ENCODE data around the gene ZNF326. TPM values are rescaled to one million over a fixed set of nuclear protein-coding genes. Genes with fewer than 3 reads are reported as not detected.
A peak's percentile ranks its signal among the peaks of the same experiment; 100 is the strongest.

Gene ZNF326
- polyA plus RNA-seq, 1 donor (not counting 4 experiments of a cell fraction or from before 2014, with no cell fraction given): 22.7 TPM

DNA sequence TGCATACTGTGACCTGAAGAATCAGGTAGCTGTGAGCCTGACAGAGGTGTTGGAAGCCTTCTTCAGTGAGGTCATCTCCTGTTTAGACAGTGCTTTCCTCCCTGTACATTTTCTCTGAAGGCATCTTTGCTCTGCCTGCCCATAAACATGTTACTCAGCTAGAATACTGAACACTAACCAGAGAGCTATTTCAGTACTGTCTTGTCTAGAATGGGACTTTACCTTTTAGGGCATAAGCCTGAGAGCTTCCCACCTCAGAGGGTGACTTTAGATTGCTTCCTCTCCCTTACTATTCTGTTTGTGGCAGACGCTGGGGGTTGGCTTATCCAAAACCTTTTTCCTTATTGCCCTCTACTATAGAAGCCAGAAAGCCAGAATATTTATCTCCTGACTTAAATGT lies 23.3 kb upstream of the ZNF326 start:
- H3K27ac ChIP-seq (ENCODE audit: control insufficient read depth, insufficient read depth, low read length): no peak overlapping the region
- no peaks in the 10 kb centered on the region for H4K20me1 ChIP-seq (ENCODE audit: control insufficient read depth, extremely low read depth, insufficient read depth, low read length)
- no peak overlapping the region for H3K9ac ChIP-seq (ENCODE audit: control insufficient read depth, extremely low read depth, insufficient read depth, low read length)
- TF ChIP-seq, protein P1, sequence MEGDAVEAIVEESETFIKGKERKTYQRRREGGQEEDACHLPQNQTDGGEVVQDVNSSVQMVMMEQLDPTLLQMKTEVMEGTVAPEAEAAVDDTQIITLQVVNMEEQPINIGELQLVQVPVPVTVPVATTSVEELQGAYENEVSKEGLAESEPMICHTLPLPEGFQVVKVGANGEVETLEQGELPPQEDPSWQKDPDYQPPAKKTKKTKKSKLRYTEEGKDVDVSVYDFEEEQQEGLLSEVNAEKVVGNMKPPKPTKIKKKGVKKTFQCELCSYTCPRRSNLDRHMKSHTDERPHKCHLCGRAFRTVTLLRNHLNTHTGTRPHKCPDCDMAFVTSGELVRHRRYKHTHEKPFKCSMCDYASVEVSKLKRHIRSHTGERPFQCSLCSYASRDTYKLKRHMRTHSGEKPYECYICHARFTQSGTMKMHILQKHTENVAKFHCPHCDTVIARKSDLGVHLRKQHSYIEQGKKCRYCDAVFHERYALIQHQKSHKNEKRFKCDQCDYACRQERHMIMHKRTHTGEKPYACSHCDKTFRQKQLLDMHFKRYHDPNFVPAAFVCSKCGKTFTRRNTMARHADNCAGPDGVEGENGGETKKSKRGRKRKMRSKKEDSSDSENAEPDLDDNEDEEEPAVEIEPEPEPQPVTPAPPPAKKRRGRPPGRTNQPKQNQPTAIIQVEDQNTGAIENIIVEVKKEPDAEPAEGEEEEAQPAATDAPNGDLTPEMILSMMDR (optimal IDR thresholded peaks at IDR 0.05 in 1 of 3, IDR thresholded peaks at IDR 0.05 in 1 of 3, conservative IDR thresholded peaks at IDR 0.05 in 1 of 3; ENCODE audit: extremely low read depth in 1 of 3, insufficient read depth in 2 of 3, low read length in 3 of 3): no peak
- TF ChIP-seq EZH2 (IDR thresholded peaks at IDR 0.05; ENCODE audit: low read length): no peak
- H3K36me3 ChIP-seq (ENCODE audit: control insufficient read depth in 2 of 2, extremely low read depth in 1 of 2, insufficient read depth in 2 of 2, low read length in 2 of 2): no peaks in the 10 kb centered on the region
- peaks cover 33% of the 10 kb centered on the region for H3K4me1 ChIP-seq (ENCODE audit: control insufficient read depth, extremely low read depth, insufficient read depth, low read length)
- dilution Hi-C loops (cut with MboI; ENCODE audit: extremely low pct_ligation_motif_present, low sequenced_read_pairs): no loop called here
- no peak overlapping the region for H3K4me3 ChIP-seq (ENCODE audit: control insufficient read depth in 2 of 3, extremely low read depth in 1 of 3, insufficient read depth in 2 of 3, low read depth in 1 of 3, low read length in 3 of 3)
- FAIRE-seq (peak; percentile 89), DNase-seq (ENCODE audit: low read depth, low spot score) (peak; percentile 48)
- no peaks in the 10 kb centered on the region for H3K9me1 ChIP-seq (ENCODE audit: control insufficient read depth, extremely low read depth, insufficient read depth, low read length)
- H2AFZ ChIP-seq (ENCODE audit: control insufficient read depth, low read length): no peak overlapping the region
- no peak overlapping the region for H3K4me2 ChIP-seq (ENCODE audit: control insufficient read depth, extremely low read depth, insufficient read depth, low read depth, low read length)
- no peaks in the 10 kb centered on the region for H3K27me3 ChIP-seq (ENCODE audit: control insufficient read depth, extremely low read depth, insufficient read depth, low read length)
- no peaks in the 10 kb centered on the region for H3K9me3 ChIP-seq (ENCODE audit: control insufficient read depth, low read depth, low read length)
- no peaks in the 10 kb centered on the region for H3K79me2 ChIP-seq (ENCODE audit: control insufficient read depth, insufficient read depth, low read length)

DNA sequence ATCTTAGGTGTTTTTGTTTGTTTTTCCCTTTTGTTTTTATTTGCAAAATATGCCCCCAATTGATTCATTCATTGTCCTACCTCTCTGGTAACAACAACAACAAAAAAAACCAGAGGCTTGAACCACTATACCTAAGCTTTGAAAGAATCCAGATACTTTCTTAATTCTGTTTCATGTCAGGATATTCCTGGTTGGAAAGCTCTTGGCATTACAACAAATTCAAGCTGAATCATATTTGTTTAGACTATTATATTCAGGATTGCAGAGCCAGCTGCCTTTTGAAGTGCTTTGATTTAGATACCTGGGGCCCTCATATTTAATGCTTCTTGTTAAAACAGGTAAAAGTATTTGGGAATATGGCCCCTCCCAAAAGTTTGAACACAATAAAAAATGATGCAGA lies 22.9 kb upstream of the ZNF326 start:
- H3K27me3 ChIP-seq (ENCODE audit: control insufficient read depth, extremely low read depth, insufficient read depth, low read length): no peaks in the 10 kb centered on the region
- H3K9me1 ChIP-seq (ENCODE audit: control insufficient read depth, extremely low read depth, insufficient read depth, low read length): no peaks in the 10 kb centered on the region
- no peak overlapping the region for H3K4me3 ChIP-seq (ENCODE audit: control insufficient read depth in 2 of 3, extremely low read depth in 1 of 3, insufficient read depth in 2 of 3, low read depth in 1 of 3, low read length in 3 of 3)
- no peak for TF ChIP-seq EZH2 (IDR thresholded peaks at IDR 0.05; ENCODE audit: low read length)
- TF ChIP-seq, protein P1 (optimal IDR thresholded peaks at IDR 0.05 in 1 of 3, IDR thresholded peaks at IDR 0.05 in 1 of 3, conservative IDR thresholded peaks at IDR 0.05 in 1 of 3; ENCODE audit: extremely low read depth in 1 of 3, insufficient read depth in 2 of 3, low read length in 3 of 3): no peak
- DNase-seq (ENCODE audit: low read depth, low spot score): no peak
- H4K20me1 ChIP-seq (ENCODE audit: control insufficient read depth, extremely low read depth, insufficient read depth, low read length): no peaks in the 10 kb centered on the region
- H3K9ac ChIP-seq (ENCODE audit: control insufficient read depth, extremely low read depth, insufficient read depth, low read length): no peak overlapping the region
- no peaks in the 10 kb centered on the region for H3K9me3 ChIP-seq (ENCODE audit: control insufficient read depth, low read depth, low read length)
- peak overlapping the region; percentile 16 for H3K4me2 ChIP-seq (ENCODE audit: control insufficient read depth, extremely low read depth, insufficient read depth, low read depth, low read length)
- H3K79me2 ChIP-seq (ENCODE audit: control insufficient read depth, insufficient read depth, low read length): no peaks in the 10 kb centered on the region
- H3K36me3 ChIP-seq (ENCODE audit: control insufficient read depth in 2 of 2, extremely low read depth in 1 of 2, insufficient read depth in 2 of 2, low read length in 2 of 2): no peaks in the 10 kb centered on the region
- dilution Hi-C loops (cut with MboI; ENCODE audit: extremely low pct_ligation_motif_present, low sequenced_read_pairs): no loop called here
- no peak overlapping the region for H3K27ac ChIP-seq (ENCODE audit: control insufficient read depth, insufficient read depth, low read length)
- no peak for FAIRE-seq
- no peak overlapping the region for H2AFZ ChIP-seq (ENCODE audit: control insufficient read depth, low read length)
- peaks cover 33% of the 10 kb centered on the region for H3K4me1 ChIP-seq (ENCODE audit: control insufficient read depth, extremely low read depth, insufficient read depth, low read length)

All from keratinocyte (primary cell).